HEK293T (cell line): ENCODE results near the gene CTNNBIP1.

Experiments used
- CTCF ChIA-PET: fragments of 350-600 bp; formaldehyde crosslinking; extraction: SDS; loops from one replicate; lab custom pipeline; 2021; ENCODE audit warnings: antibody characterized with exemption, inconsistent platforms; lab: Yijun Ruan, JAX
- POLR2A ChIA-PET: fragments of 350-600 bp; formaldehyde crosslinking; extraction: SDS; loops from one replicate; lab custom pipeline; 2020; ENCODE audit warnings: antibody characterized with exemption, inconsistent platforms; lab: Yijun Ruan, JAX
- DNase-seq: peaks from one replicate; pipeline ENCODE4 v3.0.0; 2012; ENCODE audit warnings: mixed read lengths; ENCODE audit errors: extremely low spot score
- ARNT ChIP-seq: fragments of 450-650 bp; IDR thresholded peaks from 2 replicates; pipeline ENCODE4 v1.6.1; 2017; ENCODE audit warnings: mild to moderate bottlenecking
- BHLHE40 ChIP-seq: fragments of 450-650 bp; IDR thresholded peaks from 2 replicates; pipeline ENCODE4 v1.6.1; 2016; ENCODE audit warnings: mild to moderate bottlenecking, moderate library complexity, borderline replicate concordance
- CTBP1 ChIP-seq: fragments of 450-650 bp; IDR thresholded peaks from 2 replicates; pipeline ENCODE4 v1.6.1; 2016; ENCODE audit warnings: borderline replicate concordance
- ELF4 ChIP-seq: fragments of 450-650 bp; IDR thresholded peaks from 2 replicates; pipeline ENCODE4 v1.6.1; 2017; ENCODE audit warnings: antibody characterized with exemption
- FOXA1 ChIP-seq: fragments of 450-650 bp; IDR thresholded peaks from 2 replicates; pipeline ENCODE4 v1.6.1; 2016; ENCODE audit warnings: mild to moderate bottlenecking
- FOXK2 ChIP-seq: fragments of 450-650 bp; IDR thresholded peaks from 2 replicates; pipeline ENCODE4 v1.6.1; 2016; ENCODE audit warnings: mild to moderate bottlenecking
- FOXM1 ChIP-seq: fragments of 450-650 bp; IDR thresholded peaks from 2 replicates; pipeline ENCODE4 v1.6.1; 2017; ENCODE audit warnings: mild to moderate bottlenecking, borderline replicate concordance
- HDGF ChIP-seq: fragments of 450-650 bp; IDR thresholded peaks from 2 replicates; pipeline ENCODE4 v1.6.1; 2017; ENCODE audit warnings: antibody characterized with exemption, borderline replicate concordance
- L3MBTL2 ChIP-seq: fragments of 450-650 bp; conservative IDR thresholded peaks from 2 replicates; pipeline ENCODE4 v1.6.1; 2016; ENCODE audit warnings: mild to moderate bottlenecking
- LEF1 ChIP-seq: fragments of 450-650 bp; IDR thresholded peaks from 2 replicates; pipeline ENCODE4 v1.6.1; 2017; ENCODE audit warnings: mild to moderate bottlenecking, borderline replicate concordance
- NFRKB ChIP-seq: fragments of 450-650 bp; IDR thresholded peaks from 2 replicates; pipeline ENCODE4 v1.6.1; 2016; ENCODE audit warnings: mild to moderate bottlenecking, moderate library complexity
- PKNOX1 ChIP-seq: fragments of 450-650 bp; IDR thresholded peaks from 2 replicates; pipeline ENCODE4 v1.6.1; 2016
- SP1 ChIP-seq: fragments of 450-650 bp; IDR thresholded peaks from 2 replicates; pipeline ENCODE4 v1.6.1; 2017
- SUZ12 ChIP-seq: fragments of 450-650 bp; IDR thresholded peaks from 2 replicates; pipeline ENCODE4 v1.6.1; 2016; ENCODE audit warnings: mild to moderate bottlenecking
- TARDBP ChIP-seq: fragments of 450-650 bp; IDR thresholded peaks from 2 replicates; pipeline ENCODE4 v1.6.1; 2016
- ZNF384 ChIP-seq: fragments of 450-650 bp; IDR thresholded peaks from 2 replicates; pipeline ENCODE4 v1.6.1; 2016

Gene CTNNBIP1

GRCh38 chr1:9847269-9847668 lies 62.8 kb downstream of the CTNNBIP1 start:
- POLR2A ChIA-PET = no interaction called here
- TF ChIP-seq ELF4 = no peak
- TF ChIP-seq ARNT = no peak
- TF ChIP-seq PKNOX1 = no peak
- no peak for TF ChIP-seq ZNF384
- TF ChIP-seq CTBP1 = no peak
- CTCF ChIA-PET = interaction anchor here (0.6 kb wide), 1 partner anchor 71 kb away, joined by 3 read pairs; no protein-coding TSS in a partner anchor
- no peak for DNase-seq

DNA sequence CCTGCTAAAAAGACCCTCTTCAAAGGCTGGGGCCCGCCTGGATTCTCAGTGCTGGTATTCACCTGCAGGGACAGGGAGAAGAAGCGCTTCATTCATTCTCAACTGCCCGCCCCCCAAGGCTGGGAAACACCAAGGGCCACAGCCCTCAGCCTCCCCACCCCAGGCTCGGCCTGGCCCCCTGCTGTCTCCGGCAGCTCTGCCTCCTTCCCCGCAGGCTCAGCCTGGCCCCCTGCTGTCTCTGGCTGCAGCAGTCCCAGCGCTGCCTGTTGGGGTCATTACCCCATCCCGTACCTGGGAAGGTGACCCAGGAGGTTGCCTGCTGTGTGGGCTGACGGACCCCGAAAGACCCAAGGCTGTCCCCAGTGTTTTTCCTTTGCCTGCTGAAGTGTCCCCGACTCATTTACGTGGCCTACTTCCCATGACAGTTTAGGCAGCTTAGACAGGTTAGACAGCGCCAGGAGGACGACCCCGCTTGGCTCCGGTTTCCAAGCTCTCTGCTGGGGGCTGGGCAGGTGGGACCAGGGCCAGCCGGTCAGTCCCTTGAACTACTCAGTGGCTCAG lies 63.4 kb downstream of the CTNNBIP1 start:
- POLR2A ChIA-PET = no interaction called here

GRCh38 chr1:9845914-9846313 lies 64.2 kb downstream of the CTNNBIP1 start:
- DNase-seq = no peak
- TF ChIP-seq BHLHE40 (no peak), LEF1 (no peak), TARDBP (no peak), SUZ12 (no peak), ELF4 (no peak), PKNOX1 (no peak), CTBP1 (no peak), FOXK2 (no peak), L3MBTL2 (no peak), ZNF384 (no peak), HDGF (no peak), FOXM1 (no peak), NFRKB (no peak), ARNT (no peak), FOXA1 (no peak), SP1 (no peak)
- ChIA-PET POLR2A (no interaction called here), CTCF (no interaction called here)

More for the DNA sequence above, 63.4 kb downstream of the CTNNBIP1 start:
- CTCF ChIA-PET = interaction anchor here (0.6 kb wide), 1 partner anchor 71 kb away, joined by 3 read pairs; no protein-coding TSS in a partner anchor
- no peak for DNase-seq
- TF ChIP-seq FOXA1 = no peak
- no peak for TF ChIP-seq PKNOX1
- TF ChIP-seq ZNF384 = no peak
- TF ChIP-seq ARNT = no peak
- TF ChIP-seq FOXM1 = no peak

GRCh38 chr1:9844756-9845155 lies 65.3 kb downstream of the CTNNBIP1 start:
- ChIA-PET CTCF (interaction anchor here (0.6 kb wide), 1 partner anchor 269 kb away, joined by 3 read pairs; no protein-coding TSS in a partner anchor), POLR2A (no interaction called here)
- TF ChIP-seq SUZ12 (no peak), ARNT (no peak), SP1 (no peak), BHLHE40 (no peak), CTBP1 (no peak)
- no peak for DNase-seq

- TF ChIP-seq FOXK2 = no peak
- TF ChIP-seq ELF4 = no peak
- TF ChIP-seq NFRKB = no peak
- TF ChIP-seq BHLHE40 = no peak
- no peak for TF ChIP-seq HDGF
- POLR2A ChIA-PET = no interaction called here
- CTCF ChIA-PET = no interaction called here
- no peak for DNase-seq
Measured at GRCh38 chr1:9844106-9844505, 66.0 kb downstream of the CTNNBIP1 start.

DNA sequence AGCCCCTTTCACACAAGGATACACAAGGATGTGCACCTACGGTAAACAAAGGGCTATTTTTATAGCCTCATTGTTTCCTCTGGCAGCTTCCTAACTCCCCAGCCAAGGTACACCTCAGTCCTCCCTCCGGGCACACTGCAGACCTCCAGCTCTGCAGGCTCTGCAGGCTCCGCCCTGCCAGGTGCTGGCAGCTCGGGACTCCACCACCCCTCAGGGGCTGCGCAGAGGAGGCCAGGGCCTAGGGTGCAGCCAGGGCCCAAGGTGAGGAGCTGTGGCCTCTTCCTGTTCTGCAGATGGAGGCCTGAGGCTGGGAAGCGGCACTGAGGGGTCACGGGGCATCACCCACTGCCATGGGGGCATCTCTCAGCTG lies 66.5 kb downstream of the CTNNBIP1 start:
- CTCF ChIA-PET = no interaction called here

More for the DNA sequence above, 66.5 kb downstream of the CTNNBIP1 start:
- DNase-seq = no peak
- TF ChIP-seq TARDBP (no peak), ARNT (no peak), SUZ12 (no peak), L3MBTL2 (no peak), HDGF (no peak), BHLHE40 (no peak), ZNF384 (no peak), NFRKB (no peak), ELF4 (no peak), FOXA1 (no peak), FOXM1 (no peak), PKNOX1 (no peak), SP1 (no peak), FOXK2 (no peak), LEF1 (no peak), CTBP1 (no peak)
- POLR2A ChIA-PET = no interaction called here
